ENCODE data around the gene TRAPPC3. TPM values are rescaled to one million over a fixed set of nuclear protein-coding genes. Genes with fewer than 3 reads are reported as not detected.
"Not testable (repeated sequence)": the region's sequence is repeated elsewhere in the genome, so short reads cannot be mapped to it uniquely, and the experiment has no call there.

TRAPPC3 gene
- total RNA-seq (2021; ENCODE audit: unreplicated experiment) (98.7 TPM), Bru-seq, nascent RNA (percentile 80 among the genes with signal in this experiment), BruChase-seq, experiment 1, labeled RNA remaining after a 2-hour chase (percentile 87 among the genes with signal in this experiment), BruChase-seq, experiment 2, labeled RNA remaining after a 6-hour chase (percentile 91 among the genes with signal in this experiment)
- polyA plus RNA-seq (2012; ENCODE audit: insufficient read length) = 150 TPM
- long read RNA-seq, transcript TRAPPC3-202 (5 exons, 1,056 nt) = minor isoform, 6 of 62 reads
- long read RNA-seq, transcript TRAPPC3-204 (5 exons, 1,265 nt) = major isoform, 43 of 62 reads
- long read RNA-seq, partial matches to known transcripts = 2 of 62 reads
- long read RNA-seq, other reads (novel, unspliced or antisense) = 8 of 62 reads

DNA sequence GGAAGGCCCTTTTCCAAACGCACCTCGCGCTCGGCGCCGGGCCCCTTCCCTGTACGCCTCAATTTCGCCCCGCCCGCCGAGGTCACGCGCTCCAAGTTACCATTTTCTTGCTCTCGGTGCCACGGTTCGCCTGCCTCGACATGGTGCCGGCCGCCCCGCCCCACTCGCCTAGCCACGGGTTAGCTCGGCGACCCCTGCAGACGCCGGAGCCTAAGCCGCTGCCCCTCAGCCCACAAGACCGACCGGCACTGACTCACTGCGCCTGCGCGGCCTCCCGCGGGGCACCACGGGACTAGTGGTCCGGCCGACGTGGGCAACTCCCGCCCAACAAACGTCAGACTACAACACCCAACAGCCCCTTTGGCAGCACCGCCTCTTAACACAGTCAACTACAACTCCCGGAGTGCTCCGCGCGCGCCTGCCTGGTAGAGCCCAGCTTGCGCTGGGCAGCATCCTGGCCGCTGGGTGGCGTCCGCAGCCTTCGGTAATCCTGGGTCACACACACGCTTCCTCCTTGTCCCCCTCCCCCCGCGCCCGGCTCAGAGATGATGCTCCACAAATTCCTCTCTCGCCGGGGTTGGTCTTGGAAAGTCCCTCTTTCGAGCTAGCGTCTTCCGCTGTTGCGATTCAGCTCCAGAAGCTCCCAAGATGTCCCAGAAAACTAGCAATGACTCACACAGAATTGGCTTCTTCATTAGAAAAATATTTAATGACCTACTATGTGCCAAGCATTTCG lies at the start of gene TRAPPC3:
Gene TRAPPC3, minus strand, starts transcription at position 250 of the 736 bp plus-strand sequence. Its CDS starts 108 bp downstream, at position 142.
- ChIA-PET CTCF (interaction anchor here (0.6 to 2.6 kb wide), 15 partner anchors 10 to 299 kb away, joined by 3 to 29 read pairs (median 3); partner anchors contain the start of gene SH3D21), POLR2A (interaction anchor here (0.6 to 1.9 kb wide), 10 partner anchors 12 to 157 kb away, joined by 3 to 6 read pairs (median 4); no protein-coding TSS in a partner anchor)
- in situ Hi-C loops (cut with HindIII; ENCODE audit: low pct_unique_long_range_greater_than_20kb, low sequenced_read_pairs) (no loop called here), intact Hi-C loops (cut with micrococcal nuclease; ENCODE audit: unreplicated experiment) (loop anchor here (1.0 to 5.0 kb wide), 2 partner anchors 39 to 133 kb away; no protein-coding TSS in a partner anchor)
- H3K9me3 ChIP-seq (ENCODE audit: control insufficient read depth, insufficient read depth, low read depth, low read length) = no peaks in the 10 kb centered on the region
- BruUV-seq (replicated peaks) = no TSS peak
- no peaks in the 10 kb centered on the region for H3K27me3 ChIP-seq (ENCODE audit: control insufficient read depth, insufficient read depth, low read length)
- peak within 1 kb of the TSS; percentile 98 for H3K27ac ChIP-seq (ENCODE audit: low read length)
- TF ChIP-seq POLR2AphosphoS5 (IDR thresholded peaks at IDR 0.05; ENCODE audit: low read depth, low read length) = peak; percentile 90
- peak; percentile 81; the same call in 1 of the 2 replicates for TF ChIP-seq SIN3A (IDR thresholded peaks at IDR 0.05; ENCODE audit: borderline replicate concordance, insufficient read depth, low read depth, low read length)
- TF ChIP-seq REST (IDR thresholded peaks at IDR 0.05; ENCODE audit: insufficient read depth in 1 of 2, low read depth in 2 of 2, low read length in 1 of 2) = no peak; a peak in 1 of 4 replicates
- TF ChIP-seq TCF7L2 (IDR thresholded peaks at IDR 0.05; ENCODE audit: low read depth, low read length) = 0 out of 2 replicates have a peak, but pooled peaks have one; percentile 27
- peak; percentile 98 for TF ChIP-seq CTCF (IDR thresholded peaks at IDR 0.05)
- DNase-seq (ENCODE audit: low read depth, low spot score) (peak; percentile 98), ATAC-seq (peak; percentile 93)
- H3K36me3 ChIP-seq (ENCODE audit: control insufficient read depth, insufficient read depth, low read length) = no peaks in the 10 kb centered on the region; the same call in 1 of the 2 replicates
- H3K4me3 ChIP-seq (ENCODE audit: low read depth in 2 of 2, low read length in 2 of 2) = peak within 1 kb of the TSS; percentile 89 to 98
- peaks cover 33% of the 10 kb centered on the region for H3K4me1 ChIP-seq (ENCODE audit: control insufficient read depth, insufficient read depth, low read length)

DNA sequence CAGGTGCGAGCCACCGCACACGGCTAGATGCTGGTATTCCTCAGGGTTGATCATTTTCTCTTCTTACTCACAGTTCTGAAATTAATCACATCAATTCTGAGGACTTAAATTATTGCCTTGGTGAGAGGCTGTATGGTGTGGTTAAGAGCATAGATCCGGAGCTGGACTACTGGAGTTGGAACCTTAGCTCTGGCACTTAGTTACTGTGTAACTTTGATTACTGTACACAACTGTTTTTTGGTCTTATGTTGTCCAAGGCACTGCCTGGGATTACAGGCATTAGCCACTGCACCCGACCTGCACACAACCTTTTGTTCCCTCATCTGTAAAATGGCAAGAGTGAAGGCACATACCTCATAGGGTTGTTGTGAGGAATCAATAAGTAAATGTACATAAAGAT lies 49.4 kb upstream of the TRAPPC3 start:
- in situ Hi-C loops (cut with HindIII; ENCODE audit: low pct_unique_long_range_greater_than_20kb, low sequenced_read_pairs) (no loop called here), intact Hi-C loops (cut with micrococcal nuclease; ENCODE audit: unreplicated experiment) (no loop called here)
- BruUV-seq (replicated peaks) = no TSS peak
- DNase-seq (ENCODE audit: low read depth, low spot score) = no peak
- Histone ChIP-seq H3K27ac (ENCODE audit: low read length) (no peak overlapping the region), H3K9me3 (ENCODE audit: control insufficient read depth, insufficient read depth, low read depth, low read length) (no peaks in the 10 kb centered on the region), H3K4me1 (ENCODE audit: control insufficient read depth, insufficient read depth, low read length) (peaks cover 5% of the 10 kb centered on the region), H3K36me3 (ENCODE audit: control insufficient read depth, insufficient read depth, low read length) (no peaks in the 10 kb centered on the region), H3K4me3 (ENCODE audit: low read depth in 2 of 2, low read length in 2 of 2) (no peak overlapping the region), H3K27me3 (ENCODE audit: control insufficient read depth, insufficient read depth, low read length) (no peaks in the 10 kb centered on the region)
- no peak for TF ChIP-seq CTCF (IDR thresholded peaks at IDR 0.05)
- no peak for TF ChIP-seq REST (IDR thresholded peaks at IDR 0.05; ENCODE audit: insufficient read depth in 1 of 2, low read depth in 2 of 2, low read length in 1 of 2)
- TF ChIP-seq SIN3A (IDR thresholded peaks at IDR 0.05; ENCODE audit: borderline replicate concordance, insufficient read depth, low read depth, low read length) = no peak
- TF ChIP-seq TCF7L2 (IDR thresholded peaks at IDR 0.05; ENCODE audit: low read depth, low read length) = no peak
- TF ChIP-seq POLR2AphosphoS5 (IDR thresholded peaks at IDR 0.05; ENCODE audit: low read depth, low read length) = no peak
- no peak for ATAC-seq
- ChIA-PET CTCF (no interaction called here), POLR2A (no interaction called here)

GRCh38 chr1:36196805-36197204 lies 47.5 kb upstream of the TRAPPC3 start:
- ATAC-seq; H3K4me1 ChIP-seq (ENCODE audit: control insufficient read depth, insufficient read depth, low read length); DNase-seq (ENCODE audit: low read depth, low spot score); H3K27ac ChIP-seq (ENCODE audit: low read length); POLR2A ChIA-PET; in situ Hi-C loops (cut with HindIII; ENCODE audit: low pct_unique_long_range_greater_than_20kb, low sequenced_read_pairs); H3K36me3 ChIP-seq (ENCODE audit: control insufficient read depth, insufficient read depth, low read length); H3K27me3 ChIP-seq (ENCODE audit: control insufficient read depth, insufficient read depth, low read length); H3K9me3 ChIP-seq (ENCODE audit: control insufficient read depth, insufficient read depth, low read depth, low read length); intact Hi-C loops (cut with micrococcal nuclease; ENCODE audit: unreplicated experiment); H3K4me3 ChIP-seq (ENCODE audit: low read depth in 2 of 2, low read length in 2 of 2); BruUV-seq (replicated peaks): not testable (repeated sequence)
- CTCF ChIA-PET = interaction anchor here (1.1 kb wide), 1 partner anchor 9 kb away, joined by 4 read pairs; no protein-coding TSS in a partner anchor
